ENCODE results near the gene FYB1. TPM values are rescaled to one million over a fixed set of nuclear protein-coding genes. Genes with fewer than 3 reads are reported as not detected.

The FYB1 gene
- total and polyA plus RNA-seq, 5 donors = 0.66 to 9.5 (median 6.5) TPM

GRCh38 chr5:39076101-39076756 lies 143.1 kb downstream of the FYB1 start:
- 75% methylated on average over 6 of the region's 6 CpGs for whole genome bisulfite sequencing
- no peaks in the 10 kb centered on the region for H3K27me3 ChIP-seq (ENCODE audit: control insufficient read depth, insufficient read depth)
- H3K4me1 ChIP-seq (ENCODE audit: control insufficient read depth, insufficient read depth, low read length) = no peaks in the 10 kb centered on the region
- no peak overlapping the region for H3K27ac ChIP-seq (ENCODE audit: low read length)
- ATAC-seq (no peak), DNase-seq (no peak)
- peaks cover 1% of the 10 kb centered on the region for H3K9me3 ChIP-seq (ENCODE audit: control insufficient read depth, low read length)
- intact Hi-C loops (cut with DNase I) = loop anchor here in 1 of 4 donors (10.0 kb wide), 1 partner anchor 81 kb away; no protein-coding TSS in a partner anchor
- peak overlapping the region; percentile 18 for H3K4me3 ChIP-seq (ENCODE audit: low read length)

- peak; percentile 92 to 97 (median 97) for DNase-seq
- Histone ChIP-seq H3K27me3 (ENCODE audit: control insufficient read depth, insufficient read depth) (no peaks in the 10 kb centered on the region), H3K27ac (ENCODE audit: low read length) (peak within 1 kb of the TSS; percentile 92), H3K4me3 (ENCODE audit: low read length) (peak within 1 kb of the TSS; percentile 81), H3K9me3 (ENCODE audit: control insufficient read depth, low read length) (peaks cover 1% of the 10 kb centered on the region), H3K4me1 (ENCODE audit: control insufficient read depth, insufficient read depth, low read length) (no peaks in the 10 kb centered on the region)
- intact Hi-C loops (cut with DNase I) = loop anchor here in 2 of 4 donors (5.0 to 10.0 kb wide), 2 partner anchors 77 to 79 kb away; no protein-coding TSS in a partner anchor
- ATAC-seq = peak; percentile 97 to 98
- under 1% methylated on average over 94 of the region's 94 CpGs for WGBS
Observed at GRCh38 chr5:39074017-39074814, 145.1 kb downstream of the FYB1 start, which contains the start of gene RICTOR. TSS of gene RICTOR (minus strand) at chr5:39074399. CDS start at chr5:39074377, 22 bp downstream.

- no peaks in the 10 kb centered on the region for H3K4me1 ChIP-seq (ENCODE audit: control insufficient read depth, insufficient read depth, low read length)
- under 1% methylated on average over 29 of the region's 29 CpGs for WGBS
- H3K9me3 ChIP-seq (ENCODE audit: control insufficient read depth, low read length) = peaks cover 1% of the 10 kb centered on the region
- ATAC-seq (no peak), DNase-seq (no peak)
- peak overlapping the region; percentile 92 for H3K27ac ChIP-seq (ENCODE audit: low read length)
- peak overlapping the region; percentile 81 for H3K4me3 ChIP-seq (ENCODE audit: low read length)
- H3K27me3 ChIP-seq (ENCODE audit: control insufficient read depth, insufficient read depth) = no peaks in the 10 kb centered on the region
- intact Hi-C loops (cut with DNase I) = loop anchor here in 2 of 4 donors (5.0 to 10.0 kb wide), 2 partner anchors 76 to 79 kb away; no protein-coding TSS in a partner anchor
Observed at GRCh38 chr5:39073767-39074016, 145.7 kb downstream of the FYB1 start.

DNA sequence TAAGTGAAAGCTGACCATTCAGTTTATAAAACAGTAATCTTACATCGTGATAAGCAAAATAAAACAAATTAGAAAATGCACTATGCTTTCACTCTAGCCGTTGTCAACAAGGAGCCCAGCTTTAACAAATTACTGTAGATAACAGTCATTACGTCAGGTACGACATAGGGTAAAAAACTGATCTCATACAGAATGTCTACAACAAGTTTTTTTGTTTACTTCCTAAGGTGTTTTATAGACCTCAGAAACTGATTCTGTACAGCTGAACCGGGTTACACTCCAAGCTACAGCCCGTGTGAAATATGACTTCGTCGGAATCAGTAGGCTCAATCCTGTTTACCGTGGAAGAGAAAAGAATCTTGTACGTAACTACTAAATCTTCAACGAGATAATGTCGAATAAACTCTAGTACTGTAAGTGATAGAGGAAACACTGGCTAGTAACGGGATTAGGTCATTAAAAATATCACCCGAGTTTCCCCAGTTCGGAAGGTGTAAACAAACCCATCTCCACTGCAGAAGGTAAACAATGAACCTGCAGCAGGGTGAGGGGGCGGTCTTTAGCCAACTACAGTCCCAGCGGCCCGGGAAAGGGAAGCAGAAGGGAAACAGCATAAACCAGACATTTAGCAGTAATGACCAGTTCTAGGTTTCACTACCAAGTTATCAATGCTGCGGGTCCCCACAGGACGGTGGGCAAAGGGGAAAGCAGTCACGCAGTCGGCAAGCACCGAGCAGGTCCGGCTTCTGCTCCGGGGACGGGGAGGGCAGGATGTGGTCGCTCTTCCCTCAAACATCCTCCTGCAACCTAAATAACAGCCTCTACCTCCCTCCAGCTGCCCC lies 146.2 kb downstream of the FYB1 start:
- intact Hi-C loops (cut with DNase I) = loop anchor here in 2 of 4 donors (5.0 to 10.0 kb wide), 2 partner anchors 76 to 78 kb away; no protein-coding TSS in a partner anchor
- peak overlapping the region; percentile 92 for H3K27ac ChIP-seq (ENCODE audit: low read length)
- peak overlapping the region; percentile 81 for H3K4me3 ChIP-seq (ENCODE audit: low read length)
- peaks cover 1% of the 10 kb centered on the region for H3K9me3 ChIP-seq (ENCODE audit: control insufficient read depth, low read length)
- no peaks in the 10 kb centered on the region for H3K4me1 ChIP-seq (ENCODE audit: control insufficient read depth, insufficient read depth, low read length)
- DNase-seq (peak in 1 of 3 donors; percentile 58), ATAC-seq (peak in 1 of 2 donors; percentile 3)
- no peaks in the 10 kb centered on the region for H3K27me3 ChIP-seq (ENCODE audit: control insufficient read depth, insufficient read depth)
- WGBS = 3% methylated on average over 27 of the region's 27 CpGs

DNA sequence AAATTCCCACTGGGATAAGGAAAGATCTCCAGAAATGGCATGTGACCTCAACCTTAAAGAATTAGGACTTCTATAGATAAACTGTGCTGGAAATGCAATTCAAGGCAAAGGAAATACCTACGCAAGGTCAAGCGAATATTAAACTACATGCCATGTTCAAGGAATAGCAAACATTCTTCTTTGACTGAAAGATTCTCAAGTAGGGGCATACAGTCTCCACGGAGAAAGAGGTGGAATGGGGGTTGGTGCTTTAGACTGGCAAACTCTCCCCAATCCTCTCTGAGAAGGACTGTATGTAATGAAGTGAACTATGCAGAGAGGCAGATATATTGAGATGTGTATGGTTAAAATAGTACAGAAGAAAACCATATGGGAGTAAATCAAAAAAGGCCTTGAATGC lies 151.3 kb downstream of the FYB1 start:
- intact Hi-C loops (cut with DNase I) = no loop called here
- WGBS = 90% methylated on average over 3 of the region's 3 CpGs
- Histone ChIP-seq H3K27ac (ENCODE audit: low read length) (no peak overlapping the region), H3K9me3 (ENCODE audit: control insufficient read depth, low read length) (no peaks in the 10 kb centered on the region), H3K4me3 (ENCODE audit: low read length) (no peak overlapping the region), H3K27me3 (ENCODE audit: control insufficient read depth, insufficient read depth) (no peaks in the 10 kb centered on the region), H3K4me1 (ENCODE audit: control insufficient read depth, insufficient read depth, low read length) (peaks cover 2% of the 10 kb centered on the region)
- no peak for ATAC-seq
- no peak for DNase-seq

DNA sequence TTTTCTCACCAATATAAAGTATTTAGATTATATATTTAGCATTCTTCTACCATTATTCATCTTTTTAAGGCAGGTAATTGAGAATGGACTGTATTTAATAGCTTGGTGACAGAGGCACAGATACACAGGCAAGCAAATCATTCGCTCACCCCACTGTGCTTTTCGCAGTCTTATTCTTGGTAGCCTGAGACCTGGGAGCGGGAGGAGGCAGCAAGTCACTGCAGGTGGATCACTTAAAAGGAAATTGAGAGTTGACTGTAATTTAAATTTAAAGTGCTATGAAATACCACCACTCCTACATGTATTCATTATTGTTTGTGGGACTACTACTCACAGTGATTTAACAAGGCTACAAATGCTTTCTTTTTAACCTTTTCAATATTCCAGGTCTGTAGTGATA lies 154.9 kb downstream of the FYB1 start:
- no peak for ATAC-seq
- no peaks in the 10 kb centered on the region for H3K9me3 ChIP-seq (ENCODE audit: control insufficient read depth, low read length)
- H3K27me3 ChIP-seq (ENCODE audit: control insufficient read depth, insufficient read depth) = no peaks in the 10 kb centered on the region
- no peak overlapping the region for H3K4me3 ChIP-seq (ENCODE audit: low read length)
- 98% methylated on average over 3 of the region's 3 CpGs for WGBS
- H3K27ac ChIP-seq (ENCODE audit: low read length) = no peak overlapping the region
- no peak for DNase-seq
- peaks cover 2% of the 10 kb centered on the region for H3K4me1 ChIP-seq (ENCODE audit: control insufficient read depth, insufficient read depth, low read length)
- intact Hi-C loops (cut with DNase I) = no loop called here

GRCh38 chr5:39063037-39063436 lies 156.3 kb downstream of the FYB1 start:
- peaks cover 3% of the 10 kb centered on the region for H3K4me1 ChIP-seq (ENCODE audit: control insufficient read depth, insufficient read depth, low read length)
- no peaks in the 10 kb centered on the region for H3K9me3 ChIP-seq (ENCODE audit: control insufficient read depth, low read length)
- WGBS = 56% methylated on average over 2 of the region's 2 CpGs
- no peak overlapping the region for H3K27ac ChIP-seq (ENCODE audit: low read length)
- ATAC-seq (no peak), DNase-seq (no peak)
- no peaks in the 10 kb centered on the region for H3K27me3 ChIP-seq (ENCODE audit: control insufficient read depth, insufficient read depth)
- intact Hi-C loops (cut with DNase I) = no loop called here
- no peak overlapping the region for H3K4me3 ChIP-seq (ENCODE audit: low read length)

DNA sequence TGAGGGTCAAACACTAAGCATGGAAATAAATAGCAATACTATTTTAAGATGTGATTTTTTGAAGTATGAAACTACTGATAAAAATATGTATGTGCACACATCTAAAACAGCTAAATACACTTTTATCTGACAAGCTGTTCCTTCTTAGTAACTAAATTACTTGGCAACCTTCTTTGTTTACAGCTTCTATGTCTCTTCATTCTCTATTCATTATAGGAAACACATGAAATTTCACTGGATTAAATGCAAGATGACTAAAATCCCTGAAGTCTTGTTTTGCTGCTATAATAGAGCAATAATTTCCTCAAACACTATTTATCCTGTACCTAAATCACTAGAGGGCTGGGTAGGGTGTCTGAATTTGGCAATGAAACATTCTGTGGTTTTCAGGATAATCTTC lies 156.8 kb downstream of the FYB1 start:
- DNase-seq = no peak
- no peak overlapping the region for H3K4me3 ChIP-seq (ENCODE audit: low read length)
- no peaks in the 10 kb centered on the region for H3K27me3 ChIP-seq (ENCODE audit: control insufficient read depth, insufficient read depth)
- H3K9me3 ChIP-seq (ENCODE audit: control insufficient read depth, low read length) = no peaks in the 10 kb centered on the region
- ATAC-seq = no peak
- intact Hi-C loops (cut with DNase I) = no loop called here
- peaks cover 3% of the 10 kb centered on the region for H3K4me1 ChIP-seq (ENCODE audit: control insufficient read depth, insufficient read depth, low read length)
- no peak overlapping the region for H3K27ac ChIP-seq (ENCODE audit: low read length)

GRCh38 chr5:39062104-39062503 lies 157.3 kb downstream of the FYB1 start:
- H3K27me3 ChIP-seq (ENCODE audit: control insufficient read depth, insufficient read depth) = no peaks in the 10 kb centered on the region
- no peak overlapping the region for H3K27ac ChIP-seq (ENCODE audit: low read length)
- WGBS = 78% methylated on average over 3 of the region's 3 CpGs
- intact Hi-C loops (cut with DNase I) = no loop called here
- ATAC-seq (no peak), DNase-seq (no peak)
- no peaks in the 10 kb centered on the region for H3K9me3 ChIP-seq (ENCODE audit: control insufficient read depth, low read length)
- H3K4me3 ChIP-seq (ENCODE audit: low read length) = no peak overlapping the region
- peaks cover 3% of the 10 kb centered on the region for H3K4me1 ChIP-seq (ENCODE audit: control insufficient read depth, insufficient read depth, low read length)

DNA sequence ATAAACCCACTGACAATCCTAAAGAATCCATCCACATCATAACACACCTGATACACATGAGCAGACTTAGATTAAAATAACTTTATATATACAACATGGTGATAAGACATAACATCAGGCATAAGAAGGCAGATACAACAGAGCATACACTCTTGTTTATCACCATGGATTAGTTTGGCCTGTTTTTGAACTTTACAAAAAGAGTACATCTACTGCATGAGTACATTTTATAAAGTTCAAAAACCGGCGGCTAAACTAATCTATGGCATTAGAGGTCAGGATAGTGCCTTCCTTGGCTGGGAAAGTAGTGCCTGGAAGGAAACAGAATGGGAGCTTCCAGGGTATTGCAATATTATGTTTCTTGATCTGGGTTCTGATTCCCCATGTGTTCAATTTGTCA lies 160.3 kb downstream of the FYB1 start:
- WGBS = 26% methylated on average over 2 of the region's 2 CpGs
- Histone ChIP-seq H3K27me3 (ENCODE audit: control insufficient read depth, insufficient read depth) (no peaks in the 10 kb centered on the region), H3K4me3 (ENCODE audit: low read length) (peak overlapping the region; percentile 15), H3K27ac (ENCODE audit: low read length) (no peak overlapping the region), H3K9me3 (ENCODE audit: control insufficient read depth, low read length) (no peaks in the 10 kb centered on the region), H3K4me1 (ENCODE audit: control insufficient read depth, insufficient read depth, low read length) (peaks cover 2% of the 10 kb centered on the region)
- no peak for DNase-seq
- intact Hi-C loops (cut with DNase I) = no loop called here
- peak in 1 of 2 donors; percentile 23 for ATAC-seq
